H9 (cell line): ENCODE measurements around the gene RDH5. TPM values are rescaled to one million over a fixed set of nuclear protein-coding genes. Genes with fewer than 3 reads are reported as not detected.
A peak's percentile ranks its signal among the peaks of the same experiment; 100 is the strongest.

Source experiments
- DNase-seq: peaks from one replicate; pipeline ENCODE4 v3.0.0-alpha.2; 2017
- H2AFZ ChIP-seq: one replicate; pipeline ENCODE4 v1.6.1; 2013; ENCODE audit warnings: mild to moderate bottlenecking, low read length, control low read depth, moderate library complexity
- H2AK5ac ChIP-seq: 2 replicates; pipeline ENCODE4 v1.6.1; 2013; ENCODE audit warnings: low read length, control low read depth, mixed read lengths; ENCODE audit not compliant: insufficient read length
- H2BK120ac ChIP-seq: one replicate; pipeline ENCODE4 v1.6.1; 2013; ENCODE audit warnings: low read depth, mild to moderate bottlenecking, low read length, control low read depth, inconsistent platforms; ENCODE audit not compliant: poor library complexity, severe bottlenecking
- H2BK12ac ChIP-seq: 2 replicates; pipeline ENCODE4 v1.6.1; 2013; ENCODE audit warnings: low read length, control low read depth, mixed read lengths, low read depth; ENCODE audit not compliant: insufficient read length
- H2BK15ac ChIP-seq: 2 replicates; pipeline ENCODE4 v1.6.1; 2013; ENCODE audit warnings: low read depth, low read length, control low read depth
- H2BK20ac ChIP-seq: one replicate; pipeline ENCODE4 v1.6.1; 2013; ENCODE audit warnings: low read depth, mild to moderate bottlenecking, low read length, control low read depth, inconsistent platforms; ENCODE audit not compliant: poor library complexity, severe bottlenecking
- H2BK5ac ChIP-seq: 2 replicates; pipeline ENCODE4 v1.6.1; 2013; ENCODE audit warnings: low read length, control low read depth, mixed read lengths; ENCODE audit not compliant: insufficient read length
- H3K14ac ChIP-seq: 2 replicates; pipeline ENCODE4 v1.6.1; 2013; ENCODE audit warnings: low read length, control low read depth; ENCODE audit not compliant: insufficient read depth
- H3K18ac ChIP-seq: 2 replicates; pipeline ENCODE4 v1.6.1; 2013; ENCODE audit warnings: low read depth, mild to moderate bottlenecking, mixed read lengths, low read length, control low read depth; ENCODE audit not compliant: insufficient read length
- H3K23ac ChIP-seq: 2 replicates; pipeline ENCODE4 v1.6.1; 2013; ENCODE audit warnings: low read length, control low read depth, mixed read lengths, low read depth; ENCODE audit not compliant: insufficient read length
- H3K23me2 ChIP-seq: 2 replicates; pipeline ENCODE4 v1.6.1; 2013; ENCODE audit warnings: low read depth, mild to moderate bottlenecking, mixed read lengths, low read length, control low read depth; ENCODE audit not compliant: insufficient read length, poor library complexity, severe bottlenecking
- H3K27ac ChIP-seq: 2 replicates; pipeline ENCODE4 v1.5.1; 2013; ENCODE audit warnings: low read length, control low read depth, mixed read lengths, low read depth; ENCODE audit not compliant: insufficient read length
- H3K27me3 ChIP-seq: 2 replicates; pipeline ENCODE4 v1.6.1; 2013; ENCODE audit warnings: low read length, control low read depth, inconsistent platforms; ENCODE audit not compliant: insufficient read depth
- H3K4ac ChIP-seq: 2 replicates; pipeline ENCODE4 v1.6.1; 2013; ENCODE audit warnings: low read depth, mild to moderate bottlenecking, control low read depth, inconsistent platforms, low read length, moderate library complexity
- H3K4me1 ChIP-seq: 2 replicates; pipeline ENCODE4 v1.6.1; 2013; ENCODE audit warnings: low read length, control low read depth, inconsistent platforms; ENCODE audit not compliant: insufficient read depth
- H3K4me2 ChIP-seq: 2 replicates; pipeline ENCODE4 v1.6.1; 2013; ENCODE audit warnings: low read length, control low read depth, mixed read lengths; ENCODE audit not compliant: insufficient read length, insufficient read depth
- H3K56ac ChIP-seq: 2 replicates; pipeline ENCODE4 v1.6.1; 2013; ENCODE audit warnings: low read depth, mild to moderate bottlenecking, mixed read lengths, low read length, control low read depth; ENCODE audit not compliant: insufficient read length
- H3K79me1 ChIP-seq: 2 replicates; pipeline ENCODE4 v1.6.1; 2013; ENCODE audit warnings: low read depth, mild to moderate bottlenecking, moderate library complexity, low read length, control low read depth, inconsistent platforms; ENCODE audit not compliant: insufficient read depth, poor library complexity, severe bottlenecking
- H3K79me2 ChIP-seq: 2 replicates; pipeline ENCODE4 v1.6.1; 2013; ENCODE audit warnings: low read length, control low read depth, inconsistent platforms; ENCODE audit not compliant: insufficient read depth
- H3K9ac ChIP-seq: 2 replicates; pipeline ENCODE4 v1.6.1; 2013; ENCODE audit warnings: low read length, control low read depth, mixed read lengths; ENCODE audit not compliant: insufficient read length; ENCODE audit errors: extremely low read depth
- H3K9me3 ChIP-seq: one replicate; pipeline ENCODE4 v1.6.1; 2013; ENCODE audit warnings: low read depth, low read length, inconsistent platforms; ENCODE audit not compliant: control insufficient read depth
- H3T11ph ChIP-seq: one replicate; pipeline ENCODE4 v1.6.1; 2013; ENCODE audit warnings: mild to moderate bottlenecking, low read length, control low read depth, inconsistent platforms
- H4K20me1 ChIP-seq: one replicate; pipeline ENCODE4 v1.6.1; 2013; ENCODE audit not compliant: control insufficient read depth, insufficient read length, insufficient read depth
- H4K5ac ChIP-seq: 2 replicates; pipeline ENCODE4 v1.6.1; 2013; ENCODE audit warnings: low read depth, mild to moderate bottlenecking, mixed read lengths, low read length, control low read depth; ENCODE audit not compliant: insufficient read length
- H4K8ac ChIP-seq: replicated peaks from 2 replicates; pipeline ENCODE4 v1.6.1; 2013; ENCODE audit warnings: low read length, control low read depth, mixed read lengths, low read depth; ENCODE audit not compliant: insufficient read length
- H4K91ac ChIP-seq: 2 replicates; pipeline ENCODE4 v1.6.1; 2013; ENCODE audit warnings: low read depth, mild to moderate bottlenecking, moderate library complexity, mixed read lengths, low read length, control low read depth; ENCODE audit not compliant: insufficient read length
- H3K27ac Mint-ChIP-seq, 3 experiments: 2 replicates in 2 of 3; 3 replicates in 1 of 3; pipeline ENCODE4 v1.8.0; 2020 to 2021; ENCODE audit warnings: mixed read lengths in 3 of 3, mild to moderate bottlenecking in 1 of 3, moderate library complexity in 1 of 3
- H3K27me3 Mint-ChIP-seq: 2 replicates; pipeline ENCODE4 v1.8.0; 2021; ENCODE audit warnings: low read depth, mild to moderate bottlenecking, moderate library complexity, mixed read lengths
- H3K36me3 Mint-ChIP-seq, 3 experiments: 2 replicates in 2 of 3; 3 replicates in 1 of 3; pipeline ENCODE4 v1.8.0; 2020 to 2021; ENCODE audit warnings: low read depth in 3 of 3, mixed read lengths in 3 of 3; ENCODE audit not compliant: insufficient read depth in 1 of 3
- H3K4me1 Mint-ChIP-seq, 2 experiments: 2 replicates each; pipeline ENCODE4 v1.8.0; 2020; ENCODE audit warnings: mixed read lengths in 2 of 2
- H3K4me3 Mint-ChIP-seq, 2 experiments: 2 replicates in 1 of 2; 3 replicates in 1 of 2; pipeline ENCODE4 v1.8.0; 2020 to 2021; ENCODE audit warnings: mild to moderate bottlenecking in 2 of 2, mixed read lengths in 2 of 2, moderate library complexity in 1 of 2
- H3K9me3 Mint-ChIP-seq, 2 experiments: 2 replicates in 1 of 2; 3 replicates in 1 of 2; pipeline ENCODE4 v1.8.0; 2020; ENCODE audit warnings: mild to moderate bottlenecking in 2 of 2, mixed read lengths in 2 of 2, moderate library complexity in 1 of 2
- WGBS: extraction: QIAGEN DNeasy Blood & Tissue Kit; methylation state at CpG from one replicate; pipeline ENCODE4 v1.1.7; 2013; ENCODE audit warnings: missing lambda C conversion rate, low lambda C conversion rate, mixed read lengths; ENCODE audit not compliant: insufficient read length; ENCODE audit errors: extremely low coverage; 5-methylcytosine and 5-hydroxymethylcytosine counted together
- total RNA-seq: library from RNA; stranded (reverse); gene quantifications from 2 replicates; pipeline ENCODE4 v1.2.1, GENCODE V29; 2021
- TF ChIP-seq, protein P1 (sequence below): fragments of 200-600 bp; sonication (generic); conservative IDR thresholded peaks from 3 replicates; pipeline ENCODE4 v1.8.0; 2021; ENCODE audit warnings: antibody characterized with exemption, mild to moderate bottlenecking

Gene RDH5
- total RNA-seq, 1 experiment from 2014 or later = 6.6 TPM

DNA sequence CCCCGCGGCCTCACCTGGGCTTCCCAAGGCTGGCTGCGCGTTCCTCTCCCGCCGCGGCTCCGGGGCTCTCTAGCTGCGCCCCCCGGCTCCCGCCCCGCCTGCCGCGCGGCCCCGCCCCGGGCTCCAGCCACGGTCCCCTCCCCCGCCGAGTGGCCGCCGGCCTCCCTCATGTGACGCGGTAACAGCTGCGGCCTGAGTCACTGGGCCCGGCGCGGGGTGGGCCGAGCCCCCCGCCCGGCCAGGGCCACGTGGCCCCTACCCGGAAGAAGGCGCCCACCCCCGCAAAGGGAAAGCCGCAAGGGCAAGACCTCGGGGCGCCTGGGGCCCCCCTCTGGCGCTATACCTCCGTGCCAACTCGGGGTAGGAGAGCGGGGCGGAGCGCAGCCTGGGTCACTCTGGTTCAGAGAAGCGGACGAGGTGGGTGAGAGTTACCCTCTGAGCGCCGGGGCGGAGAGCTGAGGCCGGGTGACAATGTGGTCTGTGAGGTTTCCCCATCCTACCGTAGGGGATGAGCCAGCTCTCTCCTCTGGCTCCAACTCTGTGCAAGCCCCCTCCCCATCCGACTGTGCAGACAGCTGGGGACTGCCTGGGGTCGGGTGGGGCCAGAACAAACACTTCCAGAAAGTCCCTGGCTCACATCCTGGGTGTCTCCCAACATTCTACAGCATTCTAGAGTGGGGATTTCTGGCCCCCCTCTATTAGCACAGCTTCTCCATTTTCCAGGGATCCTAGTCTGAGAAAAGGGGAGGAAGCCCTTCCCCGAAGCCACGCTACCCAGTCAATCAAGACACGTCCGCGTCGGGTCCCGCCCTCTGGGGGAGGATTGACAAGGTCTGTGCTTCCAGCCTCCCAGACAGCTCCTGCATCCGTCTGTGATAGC lies 9.0 kb downstream of the RDH5 start, which contains the start of gene CD63:
CD63 (minus strand) TSS at position 71 of the 880 bp plus-strand sequence. CDS start 668 bp downstream, outside the sequence.
- no CpG with 5 or more reads among the region's 61 CpGs for WGBS
- Histone ChIP-seq H3T11ph (no peak within 1 kb of the TSS), H3K9me3 (no peaks in the 10 kb centered on the region), H3K4me2 (peak within 1 kb of the TSS; percentile 83), H3K4me1 (peaks cover 3% of the 10 kb centered on the region; the same call in 1 of the 2 replicates), H2BK120ac (no peak within 1 kb of the TSS), H4K20me1 (no peaks in the 10 kb centered on the region), H4K5ac (no peak within 1 kb of the TSS), H3K18ac (peak within 1 kb of the TSS; percentile 69), H2BK12ac (no peak within 1 kb of the TSS), H3K27ac (no peak within 1 kb of the TSS), H2BK20ac (no peak within 1 kb of the TSS), H3K4ac (no peak within 1 kb of the TSS), H2AFZ (no peak within 1 kb of the TSS), H2AK5ac (no peak within 1 kb of the TSS), H3K79me1 (peaks cover 7% of the 10 kb centered on the region), H2BK5ac (no peak within 1 kb of the TSS), H4K91ac (no peak within 1 kb of the TSS), H3K23me2 (peaks cover 14% of the 10 kb centered on the region), H4K8ac (no peak within 1 kb of the TSS), H2BK15ac (no peak within 1 kb of the TSS), H3K23ac (no peak within 1 kb of the TSS), H3K14ac (peak within 1 kb of the TSS; percentile 74), H3K79me2 (peaks cover 7% of the 10 kb centered on the region; the same call in 1 of the 2 replicates), H3K9ac (peak within 1 kb of the TSS; percentile 50), H3K56ac (no peak within 1 kb of the TSS), H3K27me3 (no peaks in the 10 kb centered on the region)
- H3K4me3 Mint-ChIP-seq = peak within 1 kb of the TSS; percentile 89 to 93
- TF ChIP-seq, protein P1, sequence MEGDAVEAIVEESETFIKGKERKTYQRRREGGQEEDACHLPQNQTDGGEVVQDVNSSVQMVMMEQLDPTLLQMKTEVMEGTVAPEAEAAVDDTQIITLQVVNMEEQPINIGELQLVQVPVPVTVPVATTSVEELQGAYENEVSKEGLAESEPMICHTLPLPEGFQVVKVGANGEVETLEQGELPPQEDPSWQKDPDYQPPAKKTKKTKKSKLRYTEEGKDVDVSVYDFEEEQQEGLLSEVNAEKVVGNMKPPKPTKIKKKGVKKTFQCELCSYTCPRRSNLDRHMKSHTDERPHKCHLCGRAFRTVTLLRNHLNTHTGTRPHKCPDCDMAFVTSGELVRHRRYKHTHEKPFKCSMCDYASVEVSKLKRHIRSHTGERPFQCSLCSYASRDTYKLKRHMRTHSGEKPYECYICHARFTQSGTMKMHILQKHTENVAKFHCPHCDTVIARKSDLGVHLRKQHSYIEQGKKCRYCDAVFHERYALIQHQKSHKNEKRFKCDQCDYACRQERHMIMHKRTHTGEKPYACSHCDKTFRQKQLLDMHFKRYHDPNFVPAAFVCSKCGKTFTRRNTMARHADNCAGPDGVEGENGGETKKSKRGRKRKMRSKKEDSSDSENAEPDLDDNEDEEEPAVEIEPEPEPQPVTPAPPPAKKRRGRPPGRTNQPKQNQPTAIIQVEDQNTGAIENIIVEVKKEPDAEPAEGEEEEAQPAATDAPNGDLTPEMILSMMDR = no peak
- peak; percentile 94 for DNase-seq
- peaks cover 18 to 34% (median 34%) of the 10 kb centered on the region in 3 experiments; a peak in 6 of 7 replicates for H3K36me3 Mint-ChIP-seq
- H3K4me1 Mint-ChIP-seq = peaks cover 38 to 40% of the 10 kb centered on the region in 2 experiments
- H3K27ac Mint-ChIP-seq = peak within 1 kb of the TSS; percentile 35 to 96 (median 80); a peak in 5 of 7 replicates
- no peaks in the 10 kb centered on the region; a peak in 1 of 5 replicates for H3K9me3 Mint-ChIP-seq
- H3K27me3 Mint-ChIP-seq = no peaks in the 10 kb centered on the region; the same call in 1 of the 2 replicates
